Naive thymus-derived CD4-positive, alpha-beta T cell (primary cell): Measurements from ENCODE around the gene WARS2. TPM values are rescaled to one million over a fixed set of nuclear protein-coding genes. Genes with fewer than 3 reads are reported as not detected.
A peak's percentile ranks its signal among the peaks of the same experiment; 100 is the strongest.

ENCODE experiments used
- ATAC-seq: fragments of 150-1000 bp; cut with Tn5 transposase; 2 replicates; pipeline ENCODE4 v1.10.0; 2021; ENCODE audit warnings: mild to moderate bottlenecking, moderate library complexity
- CTCF ChIA-PET: fragments of 350-600 bp; sonication (Branson Sonifier 250); formaldehyde crosslinking; loops from one replicate; lab custom pipeline; 2021; ENCODE audit warnings: antibody characterized with exemption; lab: Charles Lee
- POLR2A ChIA-PET: fragments of 350-600 bp; sonication (Branson Sonifier 250); formaldehyde crosslinking; loops from one replicate; lab custom pipeline; 2021; ENCODE audit warnings: antibody characterized with exemption, inconsistent platforms; lab: Charles Lee
- DNase-seq, 9 donors: peaks; one replicate each; pipeline versions ENCODE4 v3.0.0 to v3.0.0-alpha.2; 2020 to 2022; ENCODE audit warnings: mixed read lengths in 1 of 9
- H3K27ac ChIP-seq: one replicate; pipeline ENCODE4 v1.7.0; 2013; ENCODE audit warnings: mild to moderate bottlenecking, low read depth, low read length, moderate library complexity
- H3K27me3 ChIP-seq, 2 donors: one replicate each; pipeline ENCODE4 v1.7.0; 2013; ENCODE audit warnings: low read length in 2 of 2, mild to moderate bottlenecking in 2 of 2, moderate library complexity in 2 of 2; ENCODE audit not compliant: control insufficient read depth in 2 of 2, insufficient read depth in 2 of 2
- H3K36me3 ChIP-seq, 3 experiments: 1 replicate in 2 of 3; 2 replicates in 1 of 3; pipeline ENCODE4 v1.7.0; 2013; ENCODE audit warnings: low read length in 3 of 3, mild to moderate bottlenecking in 3 of 3, moderate library complexity in 1 of 3; ENCODE audit not compliant: insufficient read depth in 3 of 3, control insufficient read depth in 2 of 3
- H3K4me1 ChIP-seq, 2 donors: one replicate each; pipeline ENCODE4 v1.7.0; 2013; ENCODE audit warnings: low read length in 2 of 2, mild to moderate bottlenecking in 2 of 2, moderate library complexity in 1 of 2; ENCODE audit not compliant: control insufficient read depth in 2 of 2, insufficient read depth in 2 of 2
- H3K4me3 ChIP-seq: 2 replicates; pipeline ENCODE4 v1.7.0; 2013; ENCODE audit warnings: mild to moderate bottlenecking, low read length
- H3K9me3 ChIP-seq, 3 experiments: 1 replicate in 2 of 3; 2 replicates in 1 of 3; pipeline ENCODE4 v1.7.0; 2013; ENCODE audit warnings: low read length in 3 of 3; ENCODE audit not compliant: control insufficient read depth in 2 of 3
- H3K27ac Mint-ChIP-seq, 9 donors: one replicate each; pipeline ENCODE4 v1.8.0; 2020 to 2022; ENCODE audit warnings: mixed read lengths in 9 of 9, mild to moderate bottlenecking in 8 of 9, moderate library complexity in 5 of 9, inconsistent platforms in 2 of 9
- H3K27me3 Mint-ChIP-seq, 5 donors: one replicate each; pipeline ENCODE4 v1.8.0; 2021 to 2022; ENCODE audit warnings: mixed read lengths in 5 of 5, mild to moderate bottlenecking in 1 of 5
- H3K36me3 Mint-ChIP-seq, 5 donors: one replicate each; pipeline ENCODE4 v1.8.0; 2020 to 2022; ENCODE audit warnings: mixed read lengths in 5 of 5, mild to moderate bottlenecking in 3 of 5, inconsistent platforms in 1 of 5
- H3K4me1 Mint-ChIP-seq, 7 donors: one replicate each; pipeline ENCODE4 v1.8.0; 2020 to 2022; ENCODE audit warnings: mixed read lengths in 7 of 7, mild to moderate bottlenecking in 3 of 7, inconsistent platforms in 1 of 7
- H3K4me3 Mint-ChIP-seq, 10 donors: one replicate each; pipeline ENCODE4 v1.8.0; 2020 to 2022; ENCODE audit warnings: mild to moderate bottlenecking in 10 of 10, mixed read lengths in 10 of 10, moderate library complexity in 6 of 10, inconsistent platforms in 2 of 10
- H3K9me3 Mint-ChIP-seq, 11 donors: one replicate each; pipeline ENCODE4 v1.8.0; 2020 to 2022; ENCODE audit warnings: mixed read lengths in 11 of 11, mild to moderate bottlenecking in 4 of 11, inconsistent platforms in 1 of 11, moderate library complexity in 1 of 11
- intact Hi-C, 2 donors: fragments of 100-400 bp; cut with micrococcal nuclease; formaldehyde crosslinking; loops; one replicate each; pipeline ENCODE4 v1.15.1; 2023
- polyA plus RNA-seq, 2 donors: library from polyadenylated mRNA; unstranded; fragments of 300-500 nt; fragmentation: Illumina TruSeq; gene quantifications; one replicate each; pipeline ENCODE4 v1.2.3, GENCODE V29; 2021
- total RNA-seq, 6 experiments: library from RNA in 5 of 6; stranded (reverse) in 5 of 6; gene quantifications; 1 replicate in 5 of 6; 2 replicates in 1 of 6; pipeline ENCODE4 v1.2.3 and lab custom pipeline; 2021 to 2026

WARS2 gene
- 10 to 100 TPM in 4 of 5 experiments, 1 to 10 TPM in 1; 8.6 to 27.1 (median 12.9) TPM for total RNA-seq
- 10 to 100 TPM in 1 of 2 donors, 1 to 10 TPM in 1; 9.3 to 11.5 TPM for polyA plus RNA-seq
- total RNA-seq (lab: John Stamatoyannopoulos, UW), result 18.8 reads per million, percentile 49 among the genes with 10 or more reads in this experiment

- Mint-ChIP-seq H3K4me1 (peaks cover 17 to 38% (median 27%) of the 10 kb centered on the region in 7 donors), H3K27ac (no peak within 1 kb of the TSS), H3K9me3 (no peaks in the 10 kb centered on the region), H3K36me3 (peaks cover 0 to 12% (median 7%) of the 10 kb centered on the region in 5 donors), H3K27me3 (no peaks in the 10 kb centered on the region), H3K4me3 (no peak within 1 kb of the TSS)
- intact Hi-C loops, result loop anchor here (1.0 to 5.0 kb wide), 7 partner anchors 136 to 1774 kb away; partner anchors contain the start of genes GDAP2 (in 2 of the 2), WDR3 (in 2 of the 2), MAN1A2 (in 1 of the 2) and TENT5C (in 1 of the 2)
- ATAC-seq (peak; percentile 93), DNase-seq (peak; percentile 78 to 97 (median 97))
- peak within 1 kb of the TSS; percentile 97 for H3K4me3 ChIP-seq
- peaks cover 12 to 25% of the 10 kb centered on the region in 2 donors for H3K4me1 ChIP-seq
- no peaks in the 10 kb centered on the region for H3K9me3 ChIP-seq
- H3K27me3 ChIP-seq, result no peaks in the 10 kb centered on the region
- ChIA-PET POLR2A (interaction anchor here (0.8 to 1.4 kb wide), 4 partner anchors 9 to 573 kb away, joined by 3 to 5 read pairs (median 4); partner anchors contain the start of gene PHGDH), CTCF (no interaction called here)
- no peaks in the 10 kb centered on the region for H3K36me3 ChIP-seq
- peak within 1 kb of the TSS; percentile 98 for H3K27ac ChIP-seq
Measured at GRCh38 chr1:119140177-119141019, at the start of gene WARS2. Gene WARS2, minus strand, starts transcription at chr1:119140653. Its CDS starts 9 bp downstream, at chr1:119140644.

- ChIA-PET POLR2A (no interaction called here), CTCF (no interaction called here)
- Histone ChIP-seq H3K27ac (no peak overlapping the region), H3K27me3 (no peaks in the 10 kb centered on the region), H3K4me1 (no peaks in the 10 kb centered on the region), H3K9me3 (peaks cover 0 to 12% (median 0%) of the 10 kb centered on the region in 3 experiments), H3K36me3 (no peaks in the 10 kb centered on the region), H3K4me3 (no peak overlapping the region)
- H3K4me3 Mint-ChIP-seq, result no peak overlapping the region
- no peaks in the 10 kb centered on the region for H3K27me3 Mint-ChIP-seq
- intact Hi-C loops, result no loop called here
- H3K9me3 Mint-ChIP-seq, result peaks cover 0 to 32% (median 10%) of the 10 kb centered on the region in 11 donors
- H3K4me1 Mint-ChIP-seq, result no peaks in the 10 kb centered on the region
- H3K27ac Mint-ChIP-seq, result no peak overlapping the region
- DNase-seq, result no peak
- no peak for ATAC-seq
- H3K36me3 Mint-ChIP-seq, result peaks cover 5 to 79% (median 64%) of the 10 kb centered on the region in 5 donors
Measured at GRCh38 chr1:119188926-119189325, 48.5 kb upstream of the WARS2 start.

- Mint-ChIP-seq H3K4me3 (no peak overlapping the region), H3K27me3 (no peaks in the 10 kb centered on the region), H3K9me3 (peaks cover 0 to 32% (median 10%) of the 10 kb centered on the region in 11 donors), H3K36me3 (peaks cover 8 to 75% (median 63%) of the 10 kb centered on the region in 5 donors), H3K27ac (no peak overlapping the region), H3K4me1 (no peaks in the 10 kb centered on the region)
- Histone ChIP-seq H3K9me3 (peaks cover 0 to 12% (median 0%) of the 10 kb centered on the region in 3 experiments), H3K4me3 (no peak overlapping the region), H3K27ac (no peak overlapping the region), H3K27me3 (no peaks in the 10 kb centered on the region), H3K36me3 (no peaks in the 10 kb centered on the region), H3K4me1 (no peaks in the 10 kb centered on the region)
- no peak for ATAC-seq
- intact Hi-C loops, result no loop called here
- no peak for DNase-seq
- ChIA-PET CTCF (no interaction called here), POLR2A (no interaction called here)
Measured at GRCh38 chr1:119187416-119187815, 47.0 kb upstream of the WARS2 start.

- Histone ChIP-seq H3K9me3 (peaks cover 0 to 12% (median 0%) of the 10 kb centered on the region in 3 experiments), H3K27ac (no peak overlapping the region), H3K4me3 (no peak overlapping the region), H3K36me3 (no peaks in the 10 kb centered on the region), H3K27me3 (no peaks in the 10 kb centered on the region), H3K4me1 (no peaks in the 10 kb centered on the region)
- ChIA-PET POLR2A (no interaction called here), CTCF (no interaction called here)
- DNase-seq (no peak), ATAC-seq (no peak)
- no peak overlapping the region for H3K27ac Mint-ChIP-seq
- H3K9me3 Mint-ChIP-seq, result peaks cover 0 to 37% (median 10%) of the 10 kb centered on the region in 11 donors
- H3K4me1 Mint-ChIP-seq, result peaks cover 0 to 2% (median 0%) of the 10 kb centered on the region in 7 donors
- no peaks in the 10 kb centered on the region for H3K27me3 Mint-ChIP-seq
- H3K36me3 Mint-ChIP-seq, result peaks cover 11 to 79% (median 61%) of the 10 kb centered on the region in 5 donors
- H3K4me3 Mint-ChIP-seq, result no peak overlapping the region
- intact Hi-C loops, result no loop called here
Measured at GRCh38 chr1:119186471-119186870, 46.0 kb upstream of the WARS2 start.

- Histone ChIP-seq H3K27ac (no peak overlapping the region), H3K4me1 (no peaks in the 10 kb centered on the region), H3K4me3 (no peak overlapping the region), H3K27me3 (no peaks in the 10 kb centered on the region), H3K36me3 (peaks cover 0 to 2% (median 0%) of the 10 kb centered on the region in 3 experiments), H3K9me3 (peaks cover 0 to 12% (median 0%) of the 10 kb centered on the region in 3 experiments)
- Mint-ChIP-seq H3K36me3 (peaks cover 9 to 76% (median 58%) of the 10 kb centered on the region in 5 donors), H3K4me1 (peaks cover 0 to 2% (median 0%) of the 10 kb centered on the region in 7 donors), H3K9me3 (peaks cover 0 to 44% (median 11%) of the 10 kb centered on the region in 11 donors), H3K27ac (no peak overlapping the region), H3K27me3 (no peaks in the 10 kb centered on the region), H3K4me3 (no peak overlapping the region)
- no peak for DNase-seq
- no peak for ATAC-seq
- CTCF ChIA-PET, result no interaction called here
- POLR2A ChIA-PET, result no interaction called here
- intact Hi-C loops, result no loop called here
Measured at GRCh38 chr1:119184972-119185371, 44.5 kb upstream of the WARS2 start.

- Mint-ChIP-seq H3K36me3 (peaks cover 20 to 74% (median 57%) of the 10 kb centered on the region in 5 donors), H3K4me3 (no peak overlapping the region), H3K4me1 (peaks cover 0 to 2% (median 0%) of the 10 kb centered on the region in 7 donors), H3K9me3 (peaks cover 6 to 42% (median 17%) of the 10 kb centered on the region in 11 donors), H3K27ac (no peak overlapping the region), H3K27me3 (no peaks in the 10 kb centered on the region)
- no peak overlapping the region for H3K27ac ChIP-seq
- ATAC-seq (no peak), DNase-seq (no peak)
- H3K27me3 ChIP-seq, result no peaks in the 10 kb centered on the region
- ChIA-PET CTCF (no interaction called here), POLR2A (no interaction called here)
- H3K9me3 ChIP-seq, result peaks cover 0 to 5% (median 0%) of the 10 kb centered on the region in 3 experiments
- intact Hi-C loops, result no loop called here
- peaks cover 0 to 11% (median 0%) of the 10 kb centered on the region in 3 experiments for H3K36me3 ChIP-seq
- H3K4me3 ChIP-seq, result no peak overlapping the region
- H3K4me1 ChIP-seq, result no peaks in the 10 kb centered on the region
Measured at GRCh38 chr1:119181218-119181617, 40.8 kb upstream of the WARS2 start.
